ENCODE results near the gene PLPPR2. TPM values are rescaled to one million over a fixed set of nuclear protein-coding genes. Genes with fewer than 3 reads are reported as not detected.

The PLPPR2 gene
- total RNA-seq, 4 donors from 2014 or later = 4.2 to 19.6 (median 9.3) TPM

DNA sequence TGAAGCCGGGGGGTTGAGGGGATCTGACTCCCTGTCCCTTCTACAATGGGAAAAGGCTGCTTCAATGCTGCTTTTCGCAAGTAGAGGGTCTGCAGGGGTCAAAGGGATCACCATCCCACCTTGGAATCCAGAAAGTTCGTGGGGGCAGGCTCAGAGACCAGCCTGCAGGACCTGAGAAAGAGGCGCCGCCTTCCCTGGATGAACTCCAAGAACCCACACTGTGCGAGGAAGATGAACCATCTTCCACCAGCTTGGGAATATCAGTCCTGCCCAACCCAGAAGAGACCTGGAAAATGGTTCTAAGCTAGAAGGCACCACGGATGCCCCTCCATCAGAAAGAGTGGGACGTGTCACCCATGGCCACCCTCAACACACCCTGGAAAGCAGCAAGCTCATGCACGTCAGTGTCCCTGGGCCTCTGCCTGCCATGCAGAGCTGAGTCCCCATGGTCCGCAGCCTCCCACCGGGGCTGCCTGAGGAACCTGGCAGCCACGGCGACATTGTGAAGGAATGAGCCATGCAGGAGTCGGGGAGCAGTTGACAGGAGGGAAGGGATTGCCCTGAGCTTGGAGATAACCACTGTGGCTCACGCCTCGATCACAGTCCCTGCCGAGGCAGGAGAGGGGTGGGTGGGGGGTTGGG lies 30.4 kb upstream of the PLPPR2 start:
- TF ChIP-seq, protein P1, sequence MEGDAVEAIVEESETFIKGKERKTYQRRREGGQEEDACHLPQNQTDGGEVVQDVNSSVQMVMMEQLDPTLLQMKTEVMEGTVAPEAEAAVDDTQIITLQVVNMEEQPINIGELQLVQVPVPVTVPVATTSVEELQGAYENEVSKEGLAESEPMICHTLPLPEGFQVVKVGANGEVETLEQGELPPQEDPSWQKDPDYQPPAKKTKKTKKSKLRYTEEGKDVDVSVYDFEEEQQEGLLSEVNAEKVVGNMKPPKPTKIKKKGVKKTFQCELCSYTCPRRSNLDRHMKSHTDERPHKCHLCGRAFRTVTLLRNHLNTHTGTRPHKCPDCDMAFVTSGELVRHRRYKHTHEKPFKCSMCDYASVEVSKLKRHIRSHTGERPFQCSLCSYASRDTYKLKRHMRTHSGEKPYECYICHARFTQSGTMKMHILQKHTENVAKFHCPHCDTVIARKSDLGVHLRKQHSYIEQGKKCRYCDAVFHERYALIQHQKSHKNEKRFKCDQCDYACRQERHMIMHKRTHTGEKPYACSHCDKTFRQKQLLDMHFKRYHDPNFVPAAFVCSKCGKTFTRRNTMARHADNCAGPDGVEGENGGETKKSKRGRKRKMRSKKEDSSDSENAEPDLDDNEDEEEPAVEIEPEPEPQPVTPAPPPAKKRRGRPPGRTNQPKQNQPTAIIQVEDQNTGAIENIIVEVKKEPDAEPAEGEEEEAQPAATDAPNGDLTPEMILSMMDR (IDR thresholded peaks at IDR 0.05; ENCODE audit: low read depth) = no peak

DNA sequence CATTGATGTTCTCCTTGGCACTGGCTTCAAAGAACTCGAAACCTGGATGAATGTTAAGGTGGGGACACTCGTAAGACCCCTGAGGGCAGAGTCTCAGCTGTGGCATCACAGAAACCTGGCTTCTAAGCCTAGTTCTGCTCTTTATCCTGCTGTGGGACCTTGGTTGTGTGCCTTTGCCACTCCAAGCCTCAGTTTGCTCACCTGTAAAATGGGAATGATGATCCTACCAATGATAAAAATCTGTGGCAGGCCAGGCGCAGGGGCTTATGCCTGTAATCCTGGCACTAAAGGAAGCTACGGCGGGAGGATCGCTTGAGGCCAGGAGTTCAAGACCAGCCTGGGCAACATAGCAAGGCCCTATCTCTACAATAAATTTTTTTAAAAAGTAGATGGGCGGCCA lies 29.7 kb upstream of the PLPPR2 start:
- TF ChIP-seq, protein P1 (IDR thresholded peaks at IDR 0.05; ENCODE audit: low read depth) = no peak

DNA sequence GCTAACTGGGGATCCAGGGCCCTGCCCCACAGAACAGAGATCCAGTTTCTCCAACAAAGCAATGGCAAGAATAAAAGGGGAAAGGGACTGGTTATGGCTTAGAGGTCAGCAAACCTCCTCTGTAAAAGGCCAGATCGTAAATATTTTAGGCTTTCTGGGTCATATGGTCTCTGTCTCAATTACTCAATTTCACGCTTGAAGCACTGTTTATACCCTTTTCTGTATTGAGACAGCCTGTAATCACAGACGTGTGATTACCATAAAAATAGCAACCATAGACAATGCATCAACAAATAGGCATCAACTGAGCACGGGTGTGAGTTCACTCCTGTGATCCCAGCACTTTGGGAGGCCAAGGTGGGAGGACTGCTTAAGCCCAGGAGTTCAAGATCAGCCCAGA lies 25.1 kb upstream of the PLPPR2 start:
- TF ChIP-seq, protein P1 (IDR thresholded peaks at IDR 0.05; ENCODE audit: low read depth) = no peak

DNA sequence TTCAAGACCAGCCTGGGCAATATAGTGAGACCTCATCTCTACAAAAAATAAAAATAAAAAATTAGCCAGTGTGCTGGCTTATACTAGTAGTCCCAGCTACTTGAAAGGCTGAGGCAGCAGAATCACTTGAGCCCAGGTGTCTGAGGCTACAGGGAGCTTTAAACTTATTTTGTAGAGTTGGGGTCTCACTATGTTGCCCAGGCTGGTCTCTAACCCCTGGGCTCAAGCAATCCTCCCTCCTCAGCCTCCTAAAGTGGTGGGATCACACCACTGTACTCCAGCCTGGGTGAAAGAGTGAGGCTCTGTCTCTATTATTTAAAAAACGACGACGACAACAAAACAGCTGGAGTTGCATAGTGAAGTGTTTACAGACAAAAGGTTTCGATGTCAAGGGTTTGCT lies 23.7 kb upstream of the PLPPR2 start:
- TF ChIP-seq, protein P1 (IDR thresholded peaks at IDR 0.05; ENCODE audit: low read depth) = no peak

DNA sequence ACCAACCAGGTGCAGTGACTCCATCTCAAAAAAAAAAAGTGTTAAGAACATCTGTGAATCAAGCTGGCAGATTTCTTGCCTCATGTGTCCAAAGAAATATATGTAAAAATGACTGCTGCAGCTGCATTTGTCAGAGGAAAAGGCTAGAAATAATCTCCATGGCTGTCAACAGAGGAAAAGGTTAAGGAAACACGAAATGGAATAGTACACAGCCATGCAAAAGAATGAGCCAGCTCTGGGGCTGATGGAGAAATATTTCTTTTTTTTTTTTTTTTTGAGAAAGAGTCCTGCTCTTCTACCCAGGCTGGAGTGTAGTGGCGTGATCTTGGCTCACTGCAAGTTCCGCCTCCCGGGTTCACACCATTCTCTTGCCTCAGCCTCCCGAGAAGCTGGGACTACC lies 22.4 kb upstream of the PLPPR2 start:
- TF ChIP-seq, protein P1 (IDR thresholded peaks at IDR 0.05; ENCODE audit: low read depth) = no peak

DNA sequence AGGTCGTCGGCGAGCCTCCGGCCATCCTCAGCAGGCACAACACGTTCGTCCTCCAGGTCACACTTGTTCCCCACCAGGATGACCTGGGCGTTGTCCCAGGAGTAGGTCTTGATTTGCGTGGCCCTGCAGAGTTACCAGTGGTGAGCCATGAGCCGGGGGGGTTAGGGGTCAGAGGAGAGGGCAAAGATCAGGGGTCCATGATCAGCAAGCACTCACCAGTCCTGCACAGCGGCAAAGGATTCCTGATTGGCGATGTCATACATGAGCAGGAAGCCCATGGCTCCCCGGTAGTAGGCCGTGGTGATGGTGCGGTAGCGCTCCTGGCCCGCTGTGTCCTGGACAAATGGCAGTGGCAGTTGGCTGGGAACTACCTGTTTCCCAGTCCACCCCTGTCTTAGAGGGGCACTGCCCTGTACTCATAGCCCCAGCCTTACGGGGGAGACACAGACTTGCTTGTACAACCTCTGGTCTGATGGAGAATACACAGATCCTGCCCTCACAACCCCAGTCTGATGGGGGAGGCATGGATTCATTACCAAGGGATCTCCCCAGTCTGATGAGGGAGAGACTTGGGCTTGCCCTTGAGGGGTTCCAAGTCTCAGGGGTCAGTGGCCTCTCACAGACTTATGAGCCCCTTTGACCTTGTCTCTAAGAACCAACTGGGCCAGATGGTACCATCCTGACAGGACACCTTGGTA lies 19.6 kb upstream of the PLPPR2 start:
- TF ChIP-seq, protein P1 (IDR thresholded peaks at IDR 0.05; ENCODE audit: low read depth) = no peak

DNA sequence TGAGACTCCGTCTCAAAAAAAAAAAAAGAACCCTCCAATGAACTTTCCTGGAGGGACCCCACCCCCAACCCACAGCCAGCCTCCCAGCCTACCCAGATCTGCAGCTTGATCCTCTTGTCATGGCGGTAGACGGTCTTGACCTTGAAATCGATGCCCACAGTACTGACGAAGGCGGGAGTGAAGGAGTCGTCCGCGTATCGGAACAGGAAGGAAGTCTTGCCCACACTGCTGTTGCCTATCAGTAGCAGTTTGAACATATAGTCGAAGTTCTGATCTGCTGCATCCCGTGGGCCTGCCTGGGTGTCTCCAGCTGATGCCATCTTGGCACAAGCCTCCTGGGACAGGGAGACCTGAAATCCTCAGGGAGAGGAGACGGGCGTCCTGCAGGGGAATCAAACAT lies 18.2 kb upstream of the PLPPR2 start:
- TF ChIP-seq, protein P1 (IDR thresholded peaks at IDR 0.05; ENCODE audit: low read depth) = no peak
